ENCODE data around the gene LYAR.
"Not testable (repeated sequence)": the region's sequence is repeated elsewhere in the genome, so short reads cannot be mapped to it uniquely, and the experiment has no call there.

DNA sequence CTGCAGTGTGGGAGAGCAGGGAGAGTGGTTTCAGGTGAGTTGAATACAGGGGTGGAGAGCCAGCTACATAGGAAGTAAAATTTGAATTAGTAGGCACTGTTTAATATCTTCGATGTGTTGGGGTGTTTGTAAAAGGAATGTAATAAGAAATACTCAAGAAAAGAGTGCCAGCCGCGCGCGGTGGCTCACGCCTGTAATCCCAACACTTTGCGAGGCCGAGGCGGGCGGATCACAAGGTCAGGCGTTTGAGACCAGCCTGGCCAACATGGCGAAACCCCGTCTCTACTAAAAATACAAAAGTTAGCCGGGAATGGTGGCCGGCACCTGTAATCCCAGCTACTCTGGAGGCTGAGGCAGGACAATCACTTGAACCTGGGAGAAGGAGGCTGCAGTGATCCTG lies 40.6 kb downstream of the LYAR start:
- TF ChIP-seq, protein P1, sequence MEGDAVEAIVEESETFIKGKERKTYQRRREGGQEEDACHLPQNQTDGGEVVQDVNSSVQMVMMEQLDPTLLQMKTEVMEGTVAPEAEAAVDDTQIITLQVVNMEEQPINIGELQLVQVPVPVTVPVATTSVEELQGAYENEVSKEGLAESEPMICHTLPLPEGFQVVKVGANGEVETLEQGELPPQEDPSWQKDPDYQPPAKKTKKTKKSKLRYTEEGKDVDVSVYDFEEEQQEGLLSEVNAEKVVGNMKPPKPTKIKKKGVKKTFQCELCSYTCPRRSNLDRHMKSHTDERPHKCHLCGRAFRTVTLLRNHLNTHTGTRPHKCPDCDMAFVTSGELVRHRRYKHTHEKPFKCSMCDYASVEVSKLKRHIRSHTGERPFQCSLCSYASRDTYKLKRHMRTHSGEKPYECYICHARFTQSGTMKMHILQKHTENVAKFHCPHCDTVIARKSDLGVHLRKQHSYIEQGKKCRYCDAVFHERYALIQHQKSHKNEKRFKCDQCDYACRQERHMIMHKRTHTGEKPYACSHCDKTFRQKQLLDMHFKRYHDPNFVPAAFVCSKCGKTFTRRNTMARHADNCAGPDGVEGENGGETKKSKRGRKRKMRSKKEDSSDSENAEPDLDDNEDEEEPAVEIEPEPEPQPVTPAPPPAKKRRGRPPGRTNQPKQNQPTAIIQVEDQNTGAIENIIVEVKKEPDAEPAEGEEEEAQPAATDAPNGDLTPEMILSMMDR (IDR thresholded peaks at IDR 0.05; ENCODE audit: low read length) = not testable (repeated sequence)
- not testable (repeated sequence) for TF ChIP-seq EZH2 (optimal IDR thresholded peaks at IDR 0.05; ENCODE audit: low read depth, low read length); EZH2phosphoT487 (IDR thresholded peaks at IDR 0.05; ENCODE audit: low read length)

Measured in MM.1S (cell line).